HepG2 (cell line): ENCODE data around the gene APOC3. TPM values are rescaled to one million over a fixed set of nuclear protein-coding genes. Genes with fewer than 3 reads are reported as not detected.

Experiments
- ATAC-seq: fragments of 200-7000 bp; cut with Tn5 transposase; 3 replicates; pipeline ENCODE4 v1.9.1; 2020; ENCODE audit warnings: mild to moderate bottlenecking, moderate library complexity
- BruUV-seq: library from RNA; stranded (reverse); fragments of 400-500 nt; replicated peaks from 2 replicates; lab custom pipeline; 2021; lab: Mats Ljungman, UMichigan
- CTCF ChIA-PET: fragments of 300-600 bp; formaldehyde crosslinking; extraction: SDS; loops from one replicate; lab custom pipeline; 2021; ENCODE audit warnings: low total read pairs, inconsistent platforms, low intra/inter-chr PET ratio; lab: Yijun Ruan, JAX
- POLR2A ChIA-PET: fragments of 350-600 bp; sonication (Branson Sonifier 250); formaldehyde crosslinking; loops from one replicate; lab custom pipeline; 2020; ENCODE audit warnings: antibody characterized with exemption, inconsistent platforms; lab: Yijun Ruan, JAX
- DNase-seq: peaks from one replicate; pipeline ENCODE4 v3.0.0-alpha.2; 2015; ENCODE audit warnings: low spot score
- FAIRE-seq: peaks from 3 replicates; lab custom pipeline; 2011; peaks lifted over from hg19 to GRCh38; lab: Jason Lieb, UNC
- H2AFZ ChIP-seq: one replicate; pipeline ENCODE4 v1.6.1; 2011; ENCODE audit warnings: low read length, inconsistent platforms
- H3K27ac ChIP-seq: fragments of 300-600 bp; 3 replicates; pipeline ENCODE4 v1.8.0; 2011; ENCODE audit warnings: mixed run types, mild to moderate bottlenecking, mixed read lengths, low read length, inconsistent platforms; ENCODE audit not compliant: insufficient read depth; ENCODE audit errors: extremely low read length
- H3K27me3 ChIP-seq, 2 experiments: fragments of 200-600 bp in 1 of 2; 2 replicates in 1 of 2; 3 replicates in 1 of 2; pipeline versions ENCODE4 v1.6.0 to v1.8.0; 2011; ENCODE audit warnings: low read length in 2 of 2, mild to moderate bottlenecking in 2 of 2, moderate library complexity in 2 of 2, inconsistent platforms in 1 of 2; ENCODE audit not compliant: insufficient read depth in 2 of 2, control insufficient read depth in 1 of 2
- H3K36me3 ChIP-seq, 2 experiments: fragments of 200-600 bp in 1 of 2; replicated peaks in 1 of 2; 2 replicates in 1 of 2; 3 replicates in 1 of 2; pipeline versions ENCODE4 v1.5.1 to v1.8.0; 2011; ENCODE audit warnings: low read length in 2 of 2, inconsistent platforms in 1 of 2; ENCODE audit not compliant: insufficient read depth in 2 of 2, control insufficient read depth in 1 of 2
- H3K4me1 ChIP-seq: 2 replicates; pipeline ENCODE4 v1.5.1; 2012; ENCODE audit warnings: low read length, inconsistent platforms; ENCODE audit not compliant: insufficient read depth
- H3K4me2 ChIP-seq: 2 replicates; pipeline ENCODE4 v1.6.0; 2011; ENCODE audit warnings: low read depth, low read length, inconsistent platforms
- H3K4me3 ChIP-seq, 3 experiments: fragments of 200-600 bp in 1 of 3; sonication (generic), shearing (Covaris generic) in 1 of 3; replicated peaks in 1 of 3; 2 replicates each; pipeline ENCODE4 v1.5.1; 2011 to 2016; ENCODE audit warnings: low read length in 3 of 3, inconsistent platforms in 2 of 3, low read depth in 2 of 3, mild to moderate bottlenecking in 2 of 3, control low read depth in 1 of 3, mixed read lengths in 1 of 3; ENCODE audit not compliant: insufficient read depth in 1 of 3
- H3K79me2 ChIP-seq: one replicate; pipeline ENCODE4 v1.6.1; 2011; ENCODE audit warnings: low read length, inconsistent platforms; ENCODE audit not compliant: insufficient read depth
- H3K9ac ChIP-seq: 2 replicates; pipeline ENCODE4 v1.6.0; 2011; ENCODE audit warnings: mild to moderate bottlenecking, low read depth, low read length, inconsistent platforms; ENCODE audit not compliant: insufficient read depth
- H3K9me3 ChIP-seq: 2 replicates; pipeline ENCODE4 v1.5.1; 2012; ENCODE audit warnings: mild to moderate bottlenecking, low read length
- H4K20me1 ChIP-seq: 2 replicates; pipeline ENCODE4 v1.6.0; 2011; ENCODE audit warnings: inconsistent platforms, mild to moderate bottlenecking, low read length, moderate library complexity; ENCODE audit not compliant: insufficient read depth
- ATF6 ChIP-seq: sonication (generic); formaldehyde crosslinking; conservative IDR thresholded peaks from 2 replicates; pipeline ENCODE4 v1.4.0; 2020; ENCODE audit warnings: missing genetic modification reagents
- CAMTA2 ChIP-seq: sonication (generic); formaldehyde crosslinking; IDR thresholded peaks from 2 replicates; pipeline ENCODE4 v1.4.0; 2020; ENCODE audit warnings: mild to moderate bottlenecking, missing genetic modification reagents, borderline replicate concordance
- CCDC6 ChIP-seq: sonication (generic); formaldehyde crosslinking; IDR thresholded peaks from 2 replicates; pipeline ENCODE4 v1.8.1; 2022; ENCODE audit warnings: mild to moderate bottlenecking, missing genetic modification reagents, moderate library complexity
- HNRNPH1 ChIP-seq: fragments of 200-400 bp; formaldehyde crosslinking; optimal IDR thresholded peaks from 2 replicates; pipeline ENCODE3; 2017; ENCODE audit warnings: mild to moderate bottlenecking, low read depth, low read length
- HOXA9 ChIP-seq: sonication (generic); formaldehyde crosslinking; IDR thresholded peaks from 2 replicates; pipeline ENCODE4 v1.8.1; 2022; ENCODE audit warnings: missing genetic modification reagents, mild to moderate bottlenecking, moderate library complexity, borderline replicate concordance
- JUN ChIP-seq: sonication (generic); formaldehyde crosslinking; IDR thresholded peaks from 2 replicates; pipeline ENCODE4 v1.4.0; 2020; ENCODE audit warnings: mild to moderate bottlenecking, missing genetic modification reagents
- KDM3A ChIP-seq: IDR thresholded peaks from 2 replicates; pipeline ENCODE4 v1.6.1; 2018; ENCODE audit warnings: low read depth, missing compliant biosample characterization
- SMYD3 ChIP-seq: sonication (generic); formaldehyde crosslinking; IDR thresholded peaks from 2 replicates; pipeline ENCODE4 v1.8.1; 2023; ENCODE audit warnings: mild to moderate bottlenecking, missing genetic modification reagents
- ZBTB20 ChIP-seq: sonication (generic); formaldehyde crosslinking; IDR thresholded peaks from 2 replicates; pipeline ENCODE4 v1.8.1; 2023; ENCODE audit warnings: missing genetic modification reagents, low read depth, mild to moderate bottlenecking, borderline replicate concordance
- ZBTB26 ChIP-seq: IDR thresholded peaks from 2 replicates; pipeline ENCODE4 v1.6.1; 2016; ENCODE audit warnings: missing compliant biosample characterization, missing genetic modification reagents, borderline replicate concordance
- ZFX ChIP-seq: sonication (generic); formaldehyde crosslinking; IDR thresholded peaks from 2 replicates; pipeline ENCODE4 v1.4.0; 2020; ENCODE audit warnings: mild to moderate bottlenecking, low read depth, missing genetic modification reagents, moderate library complexity
- ZHX1 ChIP-seq: sonication (generic); formaldehyde crosslinking; IDR thresholded peaks from 2 replicates; pipeline ENCODE4 v1.8.1; 2022; ENCODE audit warnings: low read depth, mild to moderate bottlenecking, missing genetic modification reagents
- ZNF124 ChIP-seq: sonication (generic); formaldehyde crosslinking; IDR thresholded peaks from 2 replicates; pipeline ENCODE4 v1.4.0; 2020; ENCODE audit warnings: missing genetic modification reagents
- ZNF780A ChIP-seq: sonication (generic); formaldehyde crosslinking; IDR thresholded peaks from 2 replicates; pipeline ENCODE4 v1.8.0; 2022; ENCODE audit warnings: mild to moderate bottlenecking, missing genetic modification reagents, moderate library complexity
- WGBS: methylation state at CpG from one replicate; pipeline ENCODE4 v1.1.6; 2017; ENCODE audit warnings: low lambda C conversion rate; 5-methylcytosine and 5-hydroxymethylcytosine counted together
- in situ Hi-C: cut with HindIII; loops from 2 replicates; pipeline ENCODE4 v1.10.0; 2017; ENCODE audit warnings: low pct_unique_long_range_greater_than_20kb; ENCODE audit not compliant: extremely low pct_ligation_motif_present
- intact Hi-C: fragments of 100-400 bp; cut with micrococcal nuclease; formaldehyde crosslinking; loops from one replicate; pipeline ENCODE4 v1.10.0; 2022; ENCODE audit not compliant: unreplicated experiment
- polyA plus RNA-seq, 8 experiments: library from polyadenylated mRNA; depleted of rRNA in 3 of 8; stranded (reverse) in 7 of 8; unstranded in 1 of 8; fragments of >200 nt; fragmentation: Illumina TruSeq in 4 of 8; extraction: Trizol in 4 of 8; gene quantifications; 2 replicates each; pipeline versions ENCODE4 v1.2.1 to v1.2.3, GENCODE V29; 2011 to 2016; ENCODE audit warnings: low read depth in 4 of 8, missing spikeins in 1 of 8, mixed read lengths in 1 of 8; ENCODE audit not compliant: insufficient read depth in 1 of 8
- total RNA-seq, 5 experiments: library from RNA; depleted of rRNA; stranded (reverse); fragments of >200 nt; fragmentation: Illumina TruSeq; extraction: Trizol; gene quantifications; 2 replicates each; pipeline ENCODE4 v1.2.3, GENCODE V29; 2016; ENCODE audit warnings: low read depth in 1 of 5

Gene APOC3
- total and polyA plus RNA-seq, 2 of the 13 experiments (the other 11 are each of a cell fraction or from before 2014, with no cell fraction given): 314 to 687 TPM

- 74% methylated on average over 10 of the region's 10 CpGs for WGBS
- ATAC-seq: no peak
- CTCF ChIA-PET: no interaction called here
- TF ChIP-seq ZHX1 (CRISPR knock-in tag): 0 out of 2 replicates have a peak, but pooled peaks have one; percentile 20
- TF ChIP-seq KDM3A (CRISPR knock-in tag): peak; percentile 8; the same call in 1 of the 2 replicates
- peak; percentile 23 for TF ChIP-seq HNRNPH1
- TF ChIP-seq CCDC6 (CRISPR knock-in tag): 0 out of 2 replicates have a peak, but pooled peaks have one; percentile 9
- no peak for TF ChIP-seq ZBTB26 (CRISPR knock-in tag)
- TF ChIP-seq HOXA9 (CRISPR knock-in tag): peak; percentile 73; the same call in 1 of the 2 replicates
- no peak for TF ChIP-seq SMYD3 (CRISPR knock-in tag)
- 0 out of 2 replicates have a peak, but pooled peaks have one; percentile 39 for TF ChIP-seq ZFX (CRISPR knock-in tag)
- 0 out of 2 replicates have a peak, but pooled peaks have one; percentile 12 for TF ChIP-seq ZNF780A
- 0 out of 2 replicates have a peak, but pooled peaks have one; percentile 1 for TF ChIP-seq ZNF124
- peak; percentile 21 for TF ChIP-seq JUN (CRISPR knock-in tag)
- TF ChIP-seq ZBTB20 (CRISPR knock-in tag): 0 out of 2 replicates have a peak, but pooled peaks have one; percentile 23
- no peak for TF ChIP-seq CAMTA2 (CRISPR knock-in tag)
- no peak for TF ChIP-seq ATF6 (CRISPR knock-in tag)
These were observed 3.7 kb downstream of the APOC3 start for GRCh38 chr11:116833491-116833815.

More at GRCh38 chr11:116833491-116833815, 3.7 kb downstream of the APOC3 start:
- no TSS peak for BruUV-seq
- Histone ChIP-seq H4K20me1 (peaks cover 9% of the 10 kb centered on the region; the same call in 1 of the 2 replicates), H3K9me3 (no peaks in the 10 kb centered on the region), H3K4me2 (peak overlapping the region; percentile 79), H2AFZ (no peak overlapping the region), H3K79me2 (peaks cover 52% of the 10 kb centered on the region), H3K27me3 (no peaks in the 10 kb centered on the region), H3K27ac (peak overlapping the region; percentile 99), H3K9ac (peak overlapping the region; percentile 24; the same call in 1 of the 2 replicates), H3K4me3 (no peak overlapping the region), H3K4me1 (peaks cover 85% of the 10 kb centered on the region), H3K36me3 (no peaks in the 10 kb centered on the region; a peak in 2 of 5 replicates)
- DNase-seq (no peak), FAIRE-seq (peak; percentile 4)
- intact Hi-C loops (no loop called here), in situ Hi-C loops (no loop called here)
- POLR2A ChIA-PET: interaction anchor here (1.0 to 18.4 kb wide), 12 partner anchors 7 to 312 kb away, joined by 3 to 1365 read pairs (median 34); partner anchors contain the start of genes APOA4, APOA5, APOC3 and BUD13
